NCI-H2227 (cell line): ENCODE measurements around the gene SYT17.

ENCODE experiments used
- DNase-seq: peaks from one replicate; lab custom pipeline; 2025; ENCODE audit not compliant: unreplicated experiment; lab: John Stamatoyannopoulos, UW

Gene SYT17

DNA sequence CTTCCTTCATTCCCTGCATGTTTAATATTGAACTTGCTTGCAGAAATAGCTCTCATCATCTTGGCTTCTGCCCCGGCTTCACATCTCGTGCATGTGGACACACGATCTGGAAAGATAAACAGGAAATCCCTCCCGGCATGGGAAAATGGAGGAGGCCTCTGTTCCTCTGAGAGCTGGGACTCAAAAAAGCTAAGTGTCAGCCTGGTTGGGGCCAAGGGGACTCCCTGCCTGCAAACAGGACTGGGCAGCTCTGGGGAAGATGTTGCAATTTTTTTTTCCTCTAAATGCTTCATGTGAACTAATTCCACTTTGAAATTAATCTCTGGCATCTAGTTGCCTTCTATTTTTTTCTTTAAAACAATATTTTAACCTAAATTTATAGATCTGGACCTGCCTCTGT is 29.4 kb upstream of the SYT17 start:
- DNase-seq: peak; percentile 39

DNA sequence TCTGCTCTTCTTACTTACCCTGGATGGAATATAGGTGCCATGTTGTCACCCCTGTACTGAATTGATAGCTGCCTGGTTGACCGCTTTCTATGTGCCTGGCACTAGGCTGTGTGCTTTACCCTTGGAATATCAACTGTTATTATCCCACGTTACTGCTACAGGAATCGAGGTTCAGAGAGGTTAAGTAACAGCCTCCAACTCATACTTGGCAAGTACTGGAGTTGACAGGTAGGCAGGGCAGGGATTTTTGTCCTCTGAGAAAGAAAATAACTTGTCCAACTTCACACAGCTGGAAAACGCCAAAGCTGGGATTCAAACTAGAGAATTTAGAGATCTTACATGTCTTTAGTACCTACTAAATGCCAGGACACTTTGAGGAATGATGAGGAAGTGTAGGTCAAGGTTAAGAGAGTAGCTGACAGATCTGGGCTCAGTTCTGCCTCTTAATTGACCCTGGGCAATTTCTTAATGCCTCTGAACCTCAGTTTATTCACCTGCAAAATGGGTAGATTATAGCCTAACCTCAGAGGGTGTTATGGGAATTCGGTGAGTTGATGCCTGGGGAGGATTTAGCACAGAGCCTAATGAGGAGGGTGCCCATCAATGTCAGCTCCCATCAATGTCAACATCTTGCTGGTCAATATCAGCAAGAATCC is 28.5 kb upstream of the SYT17 start:
- DNase-seq: no peak

DNA sequence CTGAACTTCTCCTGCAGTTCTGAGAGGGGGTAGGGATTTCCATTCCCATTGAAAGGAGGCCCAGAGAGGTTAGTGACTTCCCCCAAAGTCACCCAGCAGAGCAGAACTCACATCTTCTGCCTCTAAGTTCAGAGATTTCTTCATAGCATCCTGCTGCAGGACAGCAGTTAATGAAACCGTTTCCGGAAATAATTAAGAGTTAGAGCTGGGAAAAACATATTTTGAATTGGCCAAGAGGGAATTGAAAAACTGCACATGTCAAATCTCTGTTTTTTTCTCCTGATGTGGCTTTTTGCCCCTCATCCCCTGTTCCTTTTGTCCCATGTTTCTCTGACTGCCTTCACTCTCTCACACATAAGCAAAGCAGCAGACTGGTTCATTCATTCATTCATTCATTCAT is 27.6 kb upstream of the SYT17 start:
- no peak for DNase-seq

DNA sequence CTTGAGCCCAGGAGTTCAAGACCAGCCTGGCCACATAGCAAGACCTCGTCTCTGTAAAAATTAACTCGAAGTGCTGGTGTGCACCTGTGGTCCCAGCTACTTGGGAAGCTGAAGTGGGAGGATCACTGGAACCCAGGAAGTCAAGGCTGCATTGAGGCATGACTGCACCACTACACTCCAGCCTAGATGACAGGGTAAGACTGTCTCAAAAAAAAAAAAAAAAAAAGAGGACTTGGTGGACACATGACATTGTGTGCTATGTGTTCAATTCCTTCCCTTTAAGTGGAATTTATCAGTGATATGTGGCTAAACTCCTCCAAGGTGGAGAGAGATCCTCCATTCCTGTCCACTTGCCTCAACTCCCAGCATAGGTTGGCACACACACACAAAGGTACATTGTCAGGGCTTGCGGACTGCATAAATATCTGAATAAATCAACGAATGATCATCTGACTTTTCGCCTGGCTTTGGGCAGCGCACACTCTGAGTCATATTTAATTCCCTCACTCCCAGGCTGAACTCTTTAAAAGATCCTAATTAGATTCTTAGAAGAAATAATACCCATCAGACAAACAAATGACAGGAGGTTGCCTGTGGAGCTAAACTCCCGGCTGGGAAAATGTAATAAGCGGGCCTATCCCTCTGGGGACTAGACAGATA is 25.0 kb upstream of the SYT17 start:
- DNase-seq: peak; percentile 28

DNA sequence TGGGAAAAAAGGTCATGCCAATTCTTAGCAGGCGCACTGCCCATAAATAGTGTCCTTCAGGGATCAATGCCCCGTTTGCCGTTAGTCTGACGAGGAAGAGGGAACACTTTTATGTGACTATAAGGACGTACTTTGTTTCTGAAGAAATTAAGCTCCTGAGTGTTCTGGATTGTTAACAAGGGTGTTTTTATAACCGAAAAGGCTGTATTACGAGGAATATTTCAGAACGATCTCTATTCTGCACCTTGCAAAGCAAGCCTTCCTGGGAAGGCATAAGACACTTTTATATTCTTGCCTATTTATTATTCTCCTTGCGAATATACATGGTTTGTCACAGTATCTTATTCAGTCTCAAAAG is 24.5 kb upstream of the SYT17 start:
- DNase-seq: no peak

DNA sequence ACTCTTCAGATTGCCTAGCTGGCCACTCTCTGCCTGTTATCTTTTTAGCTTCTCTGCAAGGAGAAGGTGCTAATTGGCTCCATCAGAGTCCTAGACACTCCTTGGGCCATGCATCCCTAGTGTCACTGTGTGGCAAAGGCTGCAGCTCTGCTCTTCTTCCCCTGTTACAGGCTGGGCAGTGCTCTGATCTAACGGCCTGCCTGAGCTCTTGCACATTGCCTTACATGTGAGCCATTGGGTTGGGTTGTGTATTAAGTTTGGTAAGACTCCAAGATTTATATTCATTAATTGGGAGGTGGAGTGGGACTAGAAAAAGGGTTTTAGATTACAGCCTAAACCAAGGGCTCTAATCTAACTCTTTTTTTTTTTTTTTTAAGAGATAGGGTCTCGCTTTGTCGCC is 23.0 kb upstream of the SYT17 start:
- DNase-seq: no peak

DNA sequence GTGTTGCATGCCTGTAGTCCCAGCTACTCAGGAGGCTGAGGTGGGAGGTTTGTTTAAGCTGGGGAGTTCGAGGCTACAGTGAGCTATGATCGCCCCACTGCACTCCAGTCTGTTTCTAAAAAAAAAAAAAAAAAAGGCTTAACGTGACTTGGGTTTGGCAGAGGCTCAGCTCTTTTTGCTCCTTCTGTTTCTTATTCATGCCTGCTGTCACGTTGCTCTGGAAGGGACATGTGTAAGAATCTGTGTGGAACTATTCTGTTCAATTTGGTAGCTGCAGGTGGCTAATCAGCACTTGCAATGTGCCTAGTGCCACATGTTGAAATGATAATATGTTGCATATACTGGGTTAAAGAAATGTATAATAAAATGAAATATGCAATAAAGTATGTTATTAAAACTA is 20.9 kb upstream of the SYT17 start:
- DNase-seq: no peak

DNA sequence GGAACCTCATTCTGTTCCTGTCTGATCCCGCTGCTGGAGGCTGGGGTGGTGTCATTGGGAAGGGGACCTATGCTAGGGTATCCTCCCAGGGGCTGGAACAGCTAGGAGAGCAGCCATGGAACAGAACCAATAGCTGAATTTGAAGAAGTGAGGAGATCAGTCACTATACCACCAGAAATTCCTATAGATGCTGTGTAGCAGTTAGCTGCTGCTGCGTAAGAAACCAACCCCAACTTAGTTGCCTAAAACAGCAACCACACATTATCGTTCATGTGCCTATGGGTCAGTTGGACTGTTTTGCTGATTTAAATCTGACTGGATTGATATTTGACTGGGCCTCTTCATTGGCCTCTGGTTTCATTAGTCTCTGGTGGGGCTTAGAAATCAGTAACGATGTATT is 20.4 kb upstream of the SYT17 start:
- no peak for DNase-seq

DNA sequence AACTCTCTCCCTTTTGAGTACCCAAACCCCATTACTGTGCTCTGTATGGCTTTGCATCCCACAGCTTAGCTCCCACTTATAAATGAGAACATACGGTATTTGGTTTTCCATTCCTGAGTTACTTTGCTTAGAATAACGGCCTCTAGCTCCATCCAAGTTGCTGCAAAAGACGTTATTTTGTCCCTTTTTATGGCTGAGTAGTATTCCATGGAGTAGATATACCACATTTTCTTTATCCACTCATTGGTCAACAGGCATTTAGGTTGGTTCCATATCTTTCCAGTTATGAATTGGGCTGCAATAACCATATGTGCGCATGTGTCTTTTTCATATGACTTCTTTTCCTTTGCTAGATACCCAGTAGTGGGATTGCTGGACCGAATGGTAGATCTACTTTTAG is 19.9 kb upstream of the SYT17 start:
- DNase-seq: no peak

DNA sequence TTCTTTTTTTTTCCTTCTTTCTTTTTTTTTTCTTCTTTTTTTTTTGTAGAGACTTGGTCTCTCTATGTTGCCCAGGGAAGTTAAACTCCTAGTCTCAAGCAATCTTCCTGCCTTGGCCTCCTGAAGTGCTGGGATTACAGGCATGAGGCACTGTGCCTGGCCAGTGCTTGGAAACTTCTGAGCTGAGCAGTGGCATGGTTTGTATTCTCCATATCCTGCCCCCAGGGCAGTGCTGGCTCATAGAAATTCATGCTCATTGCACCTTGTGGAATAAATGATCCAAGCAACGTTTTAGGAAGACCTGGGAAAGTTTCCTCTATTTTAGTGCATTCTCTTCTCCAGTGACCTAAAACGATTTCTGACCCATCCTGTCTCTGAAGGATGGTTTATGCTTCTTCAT is 16.7 kb upstream of the SYT17 start:
- DNase-seq: no peak

DNA sequence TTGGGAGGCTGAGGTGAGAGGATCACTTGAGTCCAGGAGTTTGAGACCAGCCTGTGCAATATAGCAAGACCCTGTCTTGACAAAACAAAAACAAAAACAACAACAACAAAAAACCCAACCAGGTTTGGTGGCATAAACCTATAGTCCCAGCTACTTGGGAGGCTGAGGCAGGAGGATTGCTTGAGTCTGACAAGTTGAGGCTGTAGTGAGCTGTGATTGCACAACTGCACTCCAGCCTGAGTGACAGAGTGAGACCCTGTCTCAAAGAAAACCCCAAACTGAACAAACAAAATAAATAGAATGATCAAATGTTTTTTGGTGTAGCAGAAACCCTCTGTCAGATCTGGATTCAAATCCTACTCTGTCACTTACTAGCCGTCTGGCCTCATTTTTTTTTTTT is 16.0 kb upstream of the SYT17 start:
- DNase-seq: no peak

DNA sequence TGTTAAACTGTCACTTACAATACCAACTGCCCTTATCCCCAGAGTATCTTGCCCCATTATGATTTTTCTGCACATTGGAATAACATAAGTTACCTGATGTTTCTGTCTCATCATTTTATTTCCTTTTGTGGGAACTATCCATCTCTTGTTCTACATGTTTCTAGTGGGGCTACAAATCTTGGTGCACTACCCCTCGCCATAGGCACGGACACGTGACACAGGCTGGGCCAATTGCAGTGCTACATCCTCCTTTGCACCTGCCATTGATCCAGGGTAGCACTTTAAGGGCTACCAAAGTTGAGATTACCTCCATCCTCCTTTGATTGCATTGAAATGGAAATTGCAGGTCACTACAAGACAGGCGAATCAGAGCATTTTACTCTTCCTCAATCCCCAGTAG is 14.2 kb upstream of the SYT17 start:
- peak; percentile 19 for DNase-seq

DNA sequence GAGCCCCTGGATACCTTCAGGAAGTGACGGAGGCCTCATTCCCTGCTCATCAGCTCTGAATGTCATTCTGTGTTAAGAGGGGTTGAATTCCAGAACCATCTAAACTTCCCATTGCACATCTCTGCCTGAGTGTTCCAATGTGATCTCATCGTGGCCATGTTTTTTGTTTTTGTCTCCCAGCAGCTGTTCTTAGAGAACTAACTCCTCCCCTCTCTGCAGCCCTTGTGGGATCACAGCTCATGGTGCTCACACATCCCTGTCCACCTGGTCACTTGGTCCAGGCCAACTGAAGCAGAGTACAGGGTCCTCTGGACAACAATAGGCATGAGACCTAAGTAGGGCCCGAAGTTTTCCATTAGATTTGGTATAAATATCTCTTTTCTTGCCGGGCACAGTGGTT is 6.0 kb upstream of the SYT17 start:
- no peak for DNase-seq

DNA sequence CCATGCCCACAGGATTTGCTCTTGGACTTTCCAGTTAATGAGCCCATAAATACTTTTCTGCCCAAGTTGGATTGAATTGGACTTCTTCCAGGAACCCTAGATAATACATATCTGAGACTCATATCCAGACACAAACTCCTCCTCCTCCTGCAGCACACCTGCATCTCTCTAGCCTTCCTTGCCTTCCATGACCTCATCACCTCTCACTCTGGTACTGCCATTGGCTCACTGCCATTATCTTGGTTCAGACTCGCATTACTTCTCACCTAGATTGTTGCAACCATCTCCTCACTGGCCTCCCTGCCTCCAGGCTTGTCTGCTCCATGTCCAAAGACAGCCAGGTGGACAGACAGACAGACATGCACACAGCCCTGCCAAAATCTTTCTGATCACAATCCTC is 4.8 kb upstream of the SYT17 start:
- DNase-seq: no peak

DNA sequence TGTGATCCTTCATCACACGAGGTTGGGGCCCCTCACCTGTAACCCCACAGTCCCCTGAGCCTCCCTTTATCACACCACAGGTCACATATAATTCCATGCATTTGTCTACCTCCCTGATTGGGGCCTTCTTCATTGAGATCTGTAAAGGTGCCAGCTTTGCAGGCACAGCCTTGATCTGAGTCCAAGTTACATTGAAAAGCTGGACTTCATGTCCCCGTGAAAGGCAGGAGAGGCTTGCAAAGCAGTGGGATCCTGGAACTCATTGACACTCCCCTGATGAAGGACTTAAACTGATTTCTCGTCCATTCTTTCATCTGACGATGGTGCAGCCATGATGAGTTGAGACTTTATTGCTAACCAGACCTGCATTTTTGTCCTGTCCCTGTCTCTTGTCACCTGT is 3.8 kb upstream of the SYT17 start:
- DNase-seq: no peak

DNA sequence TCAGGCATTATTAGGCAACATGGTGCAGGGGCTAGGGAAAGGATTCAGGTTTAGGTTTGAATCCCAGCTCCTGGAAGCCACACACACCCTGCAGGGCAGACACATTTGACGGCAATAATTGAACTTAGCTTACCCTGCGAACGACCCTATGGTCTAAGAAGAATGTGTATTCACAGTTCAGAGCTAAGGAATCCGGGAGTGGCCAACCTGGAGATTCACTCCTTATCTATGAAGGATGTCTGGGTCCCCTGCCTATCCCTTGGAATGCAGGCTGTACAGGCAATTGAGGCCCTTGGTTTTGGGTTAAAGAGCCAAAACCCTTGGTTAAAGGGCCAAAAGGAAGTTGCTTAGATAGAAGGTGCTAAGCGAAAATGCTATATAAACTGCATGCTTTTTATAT is 2.9 kb upstream of the SYT17 start:
- no peak for DNase-seq

DNA sequence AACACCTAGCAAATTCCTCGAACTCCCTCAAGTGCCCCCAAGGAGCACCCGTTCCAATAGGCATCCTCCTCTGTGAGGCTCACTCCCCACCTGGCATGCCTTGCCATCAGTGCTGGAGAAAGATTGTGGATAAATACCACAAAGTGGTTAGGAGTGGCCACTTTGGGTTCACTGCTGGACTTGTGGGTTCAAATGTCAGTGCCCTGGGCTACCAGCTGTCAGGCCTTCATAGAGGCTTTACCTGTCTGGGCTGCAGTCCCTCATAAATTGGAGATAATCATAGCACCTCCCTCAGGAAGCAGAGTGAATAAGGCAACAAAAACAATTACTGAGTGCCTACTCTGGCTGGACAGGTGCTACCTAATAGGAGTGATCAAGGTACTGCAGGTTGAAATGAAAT is 1.5 kb upstream of the SYT17 start:
- no peak for DNase-seq

DNA sequence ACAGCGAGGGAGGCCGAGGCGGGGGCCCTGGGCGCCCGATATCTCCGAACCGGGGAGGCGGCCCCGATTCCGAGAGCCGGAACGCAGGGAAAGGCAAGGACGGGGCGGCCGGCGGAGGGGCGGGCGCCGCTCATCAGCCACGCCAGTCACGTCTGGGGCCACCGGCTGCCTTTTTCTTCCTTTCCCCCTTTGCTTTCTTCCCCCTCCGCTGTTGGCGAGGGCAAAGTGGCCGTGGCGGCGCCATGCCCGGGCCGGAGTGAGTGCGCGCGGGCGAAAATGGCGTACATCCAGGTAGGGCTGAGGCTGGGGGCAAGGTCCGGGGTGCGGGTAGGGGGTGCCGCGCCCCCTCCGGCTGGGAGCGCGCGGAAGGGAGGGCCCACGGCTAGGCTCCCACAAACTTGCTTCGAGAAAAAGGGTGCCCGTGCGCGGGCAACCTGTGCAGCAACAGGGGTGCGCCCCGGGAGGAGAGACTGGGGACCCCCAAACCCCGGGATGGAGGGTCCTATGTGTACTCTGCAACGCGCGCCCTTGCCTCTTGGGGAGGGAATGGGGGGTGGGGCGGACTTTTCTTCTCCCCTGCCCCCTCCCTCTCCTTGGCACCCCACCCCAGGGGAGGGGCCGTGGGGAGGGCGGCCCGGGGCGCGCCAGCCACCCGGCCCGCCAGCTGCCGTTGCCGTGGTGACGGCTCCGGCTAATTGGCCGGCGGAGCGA is 486 bp downstream of the SYT17 start:
- peak; percentile 86 for DNase-seq

DNA sequence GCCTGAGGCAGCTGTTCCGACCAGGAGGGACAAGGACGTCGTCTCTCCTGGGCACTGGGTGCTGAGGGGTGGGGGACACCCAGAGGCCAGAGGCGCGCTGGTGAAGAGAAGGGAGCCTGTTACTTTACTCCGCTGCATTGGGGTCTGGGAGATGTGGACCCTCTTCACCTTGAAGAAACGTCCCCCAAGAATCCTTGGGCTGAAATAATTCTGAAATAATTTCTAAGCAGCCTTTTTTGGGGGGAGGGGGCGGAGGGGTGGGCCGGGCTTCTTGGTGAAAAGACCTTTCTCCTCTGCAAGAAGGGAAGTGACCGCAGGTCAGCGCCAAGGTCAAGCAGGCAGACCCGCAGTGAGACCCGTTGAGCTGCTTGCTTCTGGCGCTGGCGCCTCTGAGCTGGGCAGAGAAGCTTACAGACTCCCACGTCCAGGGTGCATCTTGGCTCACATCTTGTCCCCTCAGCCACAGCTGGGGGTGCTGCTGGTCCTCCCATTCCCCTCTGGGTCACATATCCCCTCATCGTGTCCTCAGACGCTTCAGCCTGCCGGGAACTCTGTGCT is 1.1 kb downstream of the SYT17 start:
- no peak for DNase-seq

DNA sequence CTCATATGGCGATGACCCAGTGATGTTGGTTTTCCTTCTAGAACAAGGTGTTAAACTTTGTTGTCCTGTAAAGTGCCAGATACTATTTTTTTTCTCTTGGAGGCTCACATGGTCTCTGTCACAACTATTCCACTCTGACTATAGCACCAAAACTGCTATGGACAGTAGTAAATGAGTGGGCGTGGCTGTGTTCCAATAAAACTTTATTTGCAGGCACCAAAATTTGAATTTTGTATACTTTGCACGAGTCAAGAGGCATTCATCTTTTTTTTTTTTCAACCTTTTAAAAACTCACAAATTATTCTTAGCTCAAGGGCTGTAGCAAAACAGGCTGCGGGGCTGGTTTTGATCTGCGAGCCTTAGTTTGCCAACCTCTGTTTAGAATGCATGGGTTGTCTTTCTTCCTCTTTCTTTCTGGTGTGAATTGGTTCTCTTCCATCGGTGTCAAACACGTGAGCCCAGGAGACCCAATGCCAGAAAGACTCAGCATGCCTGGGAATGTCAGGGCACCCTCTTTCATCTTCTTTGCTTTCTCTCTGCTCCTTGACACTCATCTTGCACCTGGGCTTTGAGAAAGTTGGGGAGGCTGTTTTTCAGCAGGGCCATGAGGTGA is 2.1 kb downstream of the SYT17 start:
- no peak for DNase-seq

DNA sequence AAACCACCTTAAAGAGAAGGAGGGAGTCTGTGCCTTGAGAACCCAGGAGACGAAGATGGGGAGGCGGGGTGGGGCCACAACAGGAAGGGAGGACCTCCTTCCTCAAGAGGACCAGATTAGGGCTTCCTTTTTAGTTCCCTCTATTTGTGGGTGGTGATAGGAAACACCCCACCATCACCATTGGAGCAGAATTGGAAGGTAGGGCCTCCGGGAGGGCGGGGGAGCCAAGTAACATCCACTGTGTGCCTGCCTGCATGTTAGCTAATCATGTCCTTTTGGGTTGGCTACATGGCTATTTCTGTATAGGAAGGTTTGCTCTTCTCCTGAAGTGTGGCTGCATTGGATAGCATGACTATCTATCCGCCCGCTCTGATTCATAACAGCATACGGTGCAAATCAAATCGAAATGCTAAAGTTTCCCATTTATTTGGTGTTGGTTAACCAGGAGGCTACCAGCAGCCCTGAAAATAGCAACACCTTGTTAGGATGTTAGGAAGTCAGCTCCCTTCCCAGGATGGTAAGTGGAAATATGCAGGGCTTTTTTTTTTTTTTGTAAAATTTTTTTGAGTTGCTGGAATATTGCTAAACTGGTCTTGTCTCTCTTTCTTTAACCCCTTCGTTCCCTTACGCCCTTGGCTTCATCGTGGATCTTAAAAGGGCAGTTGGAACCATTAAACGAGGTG is 4.2 kb downstream of the SYT17 start:
- no peak for DNase-seq
